ENCODE results near the gene ABTB2.
A peak's percentile ranks its signal among the peaks of the same experiment; 100 is the strongest.

The ABTB2 gene

GRCh38 chr11:34360046-34360445 lies 2.2 kb upstream of the ABTB2 start:
- no peak for DNase-seq (ENCODE audit: low read depth)

- no peak for DNase-seq (ENCODE audit: low read depth)
Observed at GRCh38 chr11:34359548-34359891, 1.7 kb upstream of the ABTB2 start.

- DNase-seq (ENCODE audit: low read depth) = no peak
Observed at GRCh38 chr11:34358728-34359547, 1.1 kb upstream of the ABTB2 start.

- DNase-seq (ENCODE audit: low read depth) = no peak
Observed at GRCh38 chr11:34358258-34358727, 483 bp upstream of the ABTB2 start.

GRCh38 chr11:34356913-34357700 lies 703 bp downstream of the ABTB2 start:
- DNase-seq (ENCODE audit: low read depth) = no peak

- DNase-seq (ENCODE audit: low read depth) = no peak
Observed at GRCh38 chr11:34356576-34356912, 1.3 kb downstream of the ABTB2 start.

GRCh38 chr11:34356130-34356529 lies 1.7 kb downstream of the ABTB2 start:
- DNase-seq (ENCODE audit: low read depth) = no peak

- DNase-seq (ENCODE audit: low read depth) = no peak
Observed at GRCh38 chr11:34355726-34356125, 2.1 kb downstream of the ABTB2 start.

- no peak for DNase-seq (ENCODE audit: low read depth)
Observed at GRCh38 chr11:34354782-34355181, 3.0 kb downstream of the ABTB2 start.

- no peak for DNase-seq (ENCODE audit: low read depth)
Observed at GRCh38 chr11:34353881-34354280, 3.9 kb downstream of the ABTB2 start.

- DNase-seq (ENCODE audit: low read depth) = no peak
Observed at GRCh38 chr11:34351687-34352469, 5.9 kb downstream of the ABTB2 start.

GRCh38 chr11:34351051-34351450 lies 6.8 kb downstream of the ABTB2 start:
- no peak for DNase-seq (ENCODE audit: low read depth)

- no peak for DNase-seq (ENCODE audit: low read depth)
Observed at GRCh38 chr11:34349882-34350281, 7.9 kb downstream of the ABTB2 start.

- no peak for DNase-seq (ENCODE audit: low read depth)
Observed at GRCh38 chr11:34348919-34349318, 8.9 kb downstream of the ABTB2 start.

- DNase-seq (ENCODE audit: low read depth) = no peak
Observed at GRCh38 chr11:34348096-34348495, 9.7 kb downstream of the ABTB2 start.

- DNase-seq (ENCODE audit: low read depth) = no peak
Observed at GRCh38 chr11:34346551-34346950, 11.3 kb downstream of the ABTB2 start.

- DNase-seq (ENCODE audit: low read depth) = no peak
Observed at GRCh38 chr11:34345991-34346480, 11.8 kb downstream of the ABTB2 start.

GRCh38 chr11:34345540-34345876 lies 12.3 kb downstream of the ABTB2 start:
- DNase-seq (ENCODE audit: low read depth) = no peak

- DNase-seq (ENCODE audit: low read depth) = peak; percentile 86
Observed at GRCh38 chr11:34344768-34345539, 12.9 kb downstream of the ABTB2 start.

- DNase-seq (ENCODE audit: low read depth) = no peak
Observed at GRCh38 chr11:34344410-34344767, 13.4 kb downstream of the ABTB2 start.

GRCh38 chr11:34343686-34344085 lies 14.1 kb downstream of the ABTB2 start:
- no peak for DNase-seq (ENCODE audit: low read depth)

GRCh38 chr11:34343153-34343552 lies 14.7 kb downstream of the ABTB2 start:
- peak; percentile 64 for DNase-seq (ENCODE audit: low read depth)
